GM12878 (cell line): ENCODE results near the gene THAP5. TPM values are rescaled to one million over a fixed set of nuclear protein-coding genes. Genes with fewer than 3 reads are reported as not detected.

Experiments used
- ATAC-seq: fragments of 200-7000 bp; cut with Tn5 transposase; 3 replicates; pipeline ENCODE4 v1.9.1; 2020; ENCODE audit warnings: mild to moderate bottlenecking, moderate library complexity
- BruUV-seq: library from RNA; stranded (reverse); fragments of 400-500 nt; replicated peaks from 2 replicates; lab custom pipeline; 2021; lab: Mats Ljungman, UMichigan
- CTCF ChIA-PET: fragments of 300-600 bp; sonication (Branson Sonifier 250); formaldehyde crosslinking; extraction: SDS; loops from one replicate; lab custom pipeline; 2021; ENCODE audit warnings: inconsistent platforms; lab: Yijun Ruan, JAX
- POLR2A ChIA-PET: fragments of 350-600 bp; formaldehyde crosslinking; extraction: SDS; loops from one replicate; lab custom pipeline; 2021; ENCODE audit warnings: inconsistent platforms; lab: Charles Lee
- RAD21 ChIA-PET: fragments of 300-600 bp; sonication (Branson Sonifier 250); formaldehyde crosslinking; loops from one replicate; lab custom pipeline; 2023; ENCODE audit warnings: antibody characterized with exemption; ENCODE audit not compliant: unreplicated experiment; lab: Charles Lee
- SMC1A ChIA-PET: fragments of 300-600 bp; sonication (Branson Sonifier 250); formaldehyde crosslinking; loops from one replicate; lab custom pipeline; 2023; ENCODE audit not compliant: unreplicated experiment, uncharacterized antibody; lab: Charles Lee
- DNase-seq: peaks from one replicate; pipeline ENCODE4 v3.0.0-alpha.2; 2011; ENCODE audit warnings: low read depth, low spot score
- FAIRE-seq: peaks from 3 replicates; lab custom pipeline; 2011; peaks lifted over from hg19 to GRCh38; lab: Jason Lieb, UNC
- H2AFZ ChIP-seq: 2 replicates; pipeline ENCODE4 v1.6.0; 2011; ENCODE audit warnings: low read depth, low read length, control low read depth; ENCODE audit not compliant: control insufficient read depth
- H3K27ac ChIP-seq: 2 replicates; pipeline ENCODE4 v1.5.1; 2011; ENCODE audit warnings: control low read depth; ENCODE audit not compliant: control insufficient read depth, insufficient read depth
- H3K27me3 ChIP-seq, 2 experiments: replicated peaks in 1 of 2; 2 replicates each; pipeline versions ENCODE4 v1.6.0 to v1.6.1; 2011; ENCODE audit warnings: low read length in 1 of 2; ENCODE audit not compliant: control insufficient read depth in 2 of 2, insufficient read depth in 2 of 2
- H3K36me3 ChIP-seq, 2 experiments: 2 replicates each; pipeline ENCODE4 v1.5.1; 2011; ENCODE audit warnings: low read length in 1 of 2; ENCODE audit not compliant: control insufficient read depth in 2 of 2, insufficient read depth in 2 of 2
- H3K4me1 ChIP-seq: 2 replicates; pipeline ENCODE4 v1.6.1; 2011; ENCODE audit warnings: mild to moderate bottlenecking, low read length, moderate library complexity, mixed read lengths; ENCODE audit not compliant: control insufficient read depth, insufficient read depth
- H3K4me2 ChIP-seq: 2 replicates; pipeline ENCODE4 v1.6.0; 2011; ENCODE audit warnings: control low read depth; ENCODE audit not compliant: control insufficient read depth, insufficient read depth
- H3K4me3 ChIP-seq: fragments of 200-600 bp; sonication (generic); 2 replicates; pipeline ENCODE4 v1.5.1; 2016
- H3K79me2 ChIP-seq: 2 replicates; pipeline ENCODE4 v1.6.0; 2011; ENCODE audit warnings: low read length; ENCODE audit not compliant: control insufficient read depth, insufficient read depth
- H3K9ac ChIP-seq: 2 replicates; pipeline ENCODE4 v1.8.0; 2011; ENCODE audit warnings: low read length, control low read depth, mixed read lengths; ENCODE audit not compliant: control insufficient read depth, insufficient read depth
- H3K9me3 ChIP-seq: replicated peaks from 3 replicates; pipeline ENCODE4 v1.5.1; 2011; ENCODE audit warnings: mild to moderate bottlenecking, low read length; ENCODE audit not compliant: control insufficient read depth, insufficient read depth
- H4K20me1 ChIP-seq: 2 replicates; pipeline ENCODE4 v1.6.0; 2011; ENCODE audit not compliant: control insufficient read depth, insufficient read depth
- BACH1 ChIP-seq: fragments of 450-650 bp; IDR thresholded peaks from 2 replicates; pipeline ENCODE4 v1.6.1; 2017; ENCODE audit warnings: mild to moderate bottlenecking, borderline replicate concordance
- BHLHE40 ChIP-seq, 2 experiments: fragments of 450-650 bp in 1 of 2; IDR thresholded peaks; 2 replicates each; pipeline ENCODE4 v1.6.1; 2011 to 2017; ENCODE audit warnings: low read depth in 2 of 2, borderline replicate concordance in 1 of 2, improper control_type of control experiment in 1 of 2, low read length in 1 of 2, mild to moderate bottlenecking in 1 of 2
- CBFB ChIP-seq: IDR thresholded peaks from 2 replicates; pipeline ENCODE4 v1.6.1; 2016; ENCODE audit warnings: antibody characterized with exemption, low read depth
- DPF2 ChIP-seq: fragments of 450-650 bp; IDR thresholded peaks from 2 replicates; pipeline ENCODE4 v1.6.1; 2017; ENCODE audit warnings: mild to moderate bottlenecking
- KLF5 ChIP-seq: fragments of 450-650 bp; IDR thresholded peaks from 2 replicates; pipeline ENCODE4 v1.6.1; 2014; ENCODE audit warnings: mild to moderate bottlenecking; ENCODE audit not compliant: partially characterized antibody
- MYC ChIP-seq: IDR thresholded peaks from 2 replicates; pipeline ENCODE4 v1.6.1; 2011; ENCODE audit warnings: mild to moderate bottlenecking, low read length, moderate library complexity, inconsistent platforms; ENCODE audit not compliant: insufficient read depth, insufficient replicate concordance, insufficient read length, severe bottlenecking
- NFYB ChIP-seq: IDR thresholded peaks from 2 replicates; pipeline ENCODE4 v1.6.1; 2011; ENCODE audit warnings: low read depth, mild to moderate bottlenecking, low read length, improper control_type of control experiment, moderate library complexity; ENCODE audit not compliant: insufficient read depth
- PAX8 ChIP-seq: fragments of 450-650 bp; IDR thresholded peaks from 2 replicates; pipeline ENCODE4 v1.6.1; 2017; ENCODE audit warnings: mild to moderate bottlenecking, moderate library complexity
- POLR2AphosphoS5 ChIP-seq: IDR thresholded peaks from 2 replicates; pipeline ENCODE4 v1.6.1; 2011; ENCODE audit warnings: mild to moderate bottlenecking, low read length, inconsistent platforms
- RB1 ChIP-seq: fragments of 450-650 bp; formaldehyde crosslinking; IDR thresholded peaks from 2 replicates; pipeline ENCODE4 v1.6.1; 2017; ENCODE audit warnings: mild to moderate bottlenecking, borderline replicate concordance
- RELA ChIP-seq: fragments of 450-650 bp; IDR thresholded peaks from 2 replicates; pipeline ENCODE4 v1.8.0; 2014; ENCODE audit warnings: borderline replicate concordance; ENCODE audit not compliant: partially characterized antibody
- TAF1 ChIP-seq: IDR thresholded peaks from 2 replicates; pipeline ENCODE4 v1.6.1; 2011; ENCODE audit warnings: mild to moderate bottlenecking, low read depth, low read length, borderline replicate concordance
- TCF7 ChIP-seq: IDR thresholded peaks from 2 replicates; pipeline ENCODE4 v1.6.1; 2014; ENCODE audit warnings: antibody characterized with exemption, borderline replicate concordance
- ZNF24 ChIP-seq: fragments of 450-650 bp; IDR thresholded peaks from 2 replicates; pipeline ENCODE4 v1.6.1; 2017; ENCODE audit warnings: antibody characterized with exemption, mild to moderate bottlenecking
- WGBS: methylation state at CpG from one replicate; pipeline ENCODE4 v1.1.6; 2016; ENCODE audit warnings: low lambda C conversion rate; ENCODE audit not compliant: insufficient replicate concordance, insufficient coverage; ENCODE audit errors: missing lambda C conversion rate; 5-methylcytosine and 5-hydroxymethylcytosine counted together
- in situ Hi-C: fragments of 300-500 bp; cut with MboI; formaldehyde crosslinking; loops from 9 replicates; pipeline ENCODE4 v1.14.3; 2018; ENCODE audit warnings: mixed read lengths
- intact Hi-C: fragments of 100-400 bp; cut with micrococcal nuclease; formaldehyde crosslinking; loops from one replicate; pipeline ENCODE4 v1.14.2; 2022; ENCODE audit not compliant: unreplicated experiment
- polyA plus RNA-seq, 11 experiments: library from polyadenylated mRNA; depleted of rRNA in 4 of 11; unstranded in 6 of 11; stranded (reverse) in 5 of 11; fragments of >200 nt; fragmentation: Nextera tagmentation in 4 of 11; fragmentation: Illumina TruSeq in 1 of 11; extraction: Ambion mirVana in 4 of 11; extraction: Trizol in 1 of 11; gene quantifications; 1 replicate in 1 of 11; 2 replicates in 10 of 11; pipeline versions ENCODE4 v1.2.1 to v1.2.3, GENCODE V29; 2011 to 2016; ENCODE audit warnings: inconsistent platforms in 2 of 11, missing spikeins in 2 of 11, low read depth in 1 of 11
- total RNA-seq, 4 experiments: library from RNA; depleted of rRNA in 3 of 4; stranded (reverse); fragments of >200 nt in 3 of 4; fragmentation: Illumina TruSeq in 1 of 4; extraction: Trizol in 1 of 4; gene quantifications; 2 replicates each; pipeline versions ENCODE4 v1.2.1 to v1.2.3, GENCODE V29; 2013 to 2021
- TF ChIP-seq, protein P1 (sequence below): IDR thresholded peaks from 2 replicates; pipeline ENCODE4 v1.6.1; 2012; ENCODE audit warnings: low read length, inconsistent platforms
- TF ChIP-seq, protein P2 (sequence below): fragments of 450-650 bp; conservative IDR thresholded peaks from 2 replicates; pipeline ENCODE4 v1.6.1; 2017; ENCODE audit warnings: mild to moderate bottlenecking, moderate library complexity
- TF ChIP-seq, protein P3 (sequence below): fragments of 450-650 bp; IDR thresholded peaks from 2 replicates; pipeline ENCODE4 v1.6.1; 2018; ENCODE audit warnings: mild to moderate bottlenecking, low read depth, moderate library complexity; ENCODE audit not compliant: partially characterized antibody

Gene THAP5
- total and polyA plus RNA-seq, 10 of the 15 experiments (the other 5 are each of a cell fraction or from before 2014, with no cell fraction given), result 13.0 to 47.7 (median 24.2) TPM

GRCh38 chr7:108568801-108569380 is 615 bp downstream of the THAP5 start:
- TSS peak; percentile 84 for BruUV-seq
- Histone ChIP-seq H3K9me3 (no peaks in the 10 kb centered on the region), H2AFZ (peak overlapping the region; percentile 57), H3K27me3 (no peaks in the 10 kb centered on the region), H3K4me3 (peak overlapping the region; percentile 84), H3K4me1 (no peaks in the 10 kb centered on the region), H3K36me3 (0 out of 4 replicates have a peak, but pooled peaks cover 0 to 3% of the 10 kb centered on the region in 2 experiments), H4K20me1 (no peaks in the 10 kb centered on the region), H3K9ac (peak overlapping the region; percentile 83), H3K27ac (peak overlapping the region; percentile 91), H3K79me2 (peaks cover 64% of the 10 kb centered on the region), H3K4me2 (peak overlapping the region; percentile 85)
- in situ Hi-C loops, result loop anchor here (5.0 kb wide), 1 partner anchor 42 kb away; the partner anchor contains the start of gene PNPLA8
- under 1% methylated on average over 24 of the region's 24 CpGs for WGBS
- FAIRE-seq, result no peak
- SMC1A ChIA-PET, result interaction anchor here (0.9 to 2.5 kb wide), 5 partner anchors 15 to 56 kb away, joined by 3 to 18 read pairs (median 3); partner anchors contain the start of gene PNPLA8
- intact Hi-C loops, result loop anchor here (1.0 to 2.0 kb wide), 2 partner anchors 16 to 43 kb away; partner anchors contain the start of gene PNPLA8
- no peak for DNase-seq
- POLR2A ChIA-PET, result interaction anchor here (1.0 to 2.8 kb wide), 3 partner anchors 9 to 43 kb away, joined by 3 to 45 read pairs (median 13); partner anchors contain the start of gene PNPLA8
- ATAC-seq, result no peak
- CTCF ChIA-PET, result interaction anchor here (0.6 to 1.8 kb wide), 5 partner anchors 9 to 72 kb away, joined by 3 to 10 read pairs (median 4); partner anchors contain the start of gene PNPLA8
- RAD21 ChIA-PET, result interaction anchor here (0.6 to 4.4 kb wide), 4 partner anchors 17 to 56 kb away, joined by 3 to 30 read pairs (median 12); partner anchors contain the start of gene PNPLA8
- TF ChIP-seq PAX8 (no peak), CBFB (0 out of 2 replicates have a peak, but pooled peaks have one; percentile 70), BHLHE40 (IDR thresholded peaks at IDR 0.05; ENCODE audit: borderline replicate concordance in 1 of 2, low read depth in 2 of 2, low read length in 1 of 2) (peak; percentile 71 to 78), BACH1 (no peak; the same call in 1 of the 2 replicates), TCF7 (no peak), ZNF24 (no peak), MYC (no peak), NFYB (no peak), POLR2AphosphoS5 (no peak), DPF2 (0 out of 2 replicates have a peak, but pooled peaks have one; percentile 28), RB1 (0 out of 2 replicates have a peak, but pooled peaks have one; percentile 90), RELA (no peak), TAF1 (no peak), KLF5 (no peak)
- TF ChIP-seq, protein P1, sequence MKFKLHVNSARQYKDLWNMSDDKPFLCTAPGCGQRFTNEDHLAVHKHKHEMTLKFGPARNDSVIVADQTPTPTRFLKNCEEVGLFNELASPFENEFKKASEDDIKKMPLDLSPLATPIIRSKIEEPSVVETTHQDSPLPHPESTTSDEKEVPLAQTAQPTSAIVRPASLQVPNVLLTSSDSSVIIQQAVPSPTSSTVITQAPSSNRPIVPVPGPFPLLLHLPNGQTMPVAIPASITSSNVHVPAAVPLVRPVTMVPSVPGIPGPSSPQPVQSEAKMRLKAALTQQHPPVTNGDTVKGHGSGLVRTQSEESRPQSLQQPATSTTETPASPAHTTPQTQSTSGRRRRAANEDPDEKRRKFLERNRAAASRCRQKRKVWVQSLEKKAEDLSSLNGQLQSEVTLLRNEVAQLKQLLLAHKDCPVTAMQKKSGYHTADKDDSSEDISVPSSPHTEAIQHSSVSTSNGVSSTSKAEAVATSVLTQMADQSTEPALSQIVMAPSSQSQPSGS, result 0 out of 2 replicates have a peak, but pooled peaks have one; percentile 26
- TF ChIP-seq, protein P2, sequence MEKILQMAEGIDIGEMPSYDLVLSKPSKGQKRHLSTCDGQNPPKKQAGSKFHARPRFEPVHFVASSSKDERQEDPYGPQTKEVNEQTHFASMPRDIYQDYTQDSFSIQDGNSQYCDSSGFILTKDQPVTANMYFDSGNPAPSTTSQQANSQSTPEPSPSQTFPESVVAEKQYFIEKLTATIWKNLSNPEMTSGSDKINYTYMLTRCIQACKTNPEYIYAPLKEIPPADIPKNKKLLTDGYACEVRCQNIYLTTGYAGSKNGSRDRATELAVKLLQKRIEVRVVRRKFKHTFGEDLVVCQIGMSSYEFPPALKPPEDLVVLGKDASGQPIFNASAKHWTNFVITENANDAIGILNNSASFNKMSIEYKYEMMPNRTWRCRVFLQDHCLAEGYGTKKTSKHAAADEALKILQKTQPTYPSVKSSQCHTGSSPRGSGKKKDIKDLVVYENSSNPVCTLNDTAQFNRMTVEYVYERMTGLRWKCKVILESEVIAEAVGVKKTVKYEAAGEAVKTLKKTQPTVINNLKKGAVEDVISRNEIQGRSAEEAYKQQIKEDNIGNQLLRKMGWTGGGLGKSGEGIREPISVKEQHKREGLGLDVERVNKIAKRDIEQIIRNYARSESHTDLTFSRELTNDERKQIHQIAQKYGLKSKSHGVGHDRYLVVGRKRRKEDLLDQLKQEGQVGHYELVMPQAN, result peak; percentile 79; the same call in 1 of the 2 replicates
- TF ChIP-seq, protein P3, sequence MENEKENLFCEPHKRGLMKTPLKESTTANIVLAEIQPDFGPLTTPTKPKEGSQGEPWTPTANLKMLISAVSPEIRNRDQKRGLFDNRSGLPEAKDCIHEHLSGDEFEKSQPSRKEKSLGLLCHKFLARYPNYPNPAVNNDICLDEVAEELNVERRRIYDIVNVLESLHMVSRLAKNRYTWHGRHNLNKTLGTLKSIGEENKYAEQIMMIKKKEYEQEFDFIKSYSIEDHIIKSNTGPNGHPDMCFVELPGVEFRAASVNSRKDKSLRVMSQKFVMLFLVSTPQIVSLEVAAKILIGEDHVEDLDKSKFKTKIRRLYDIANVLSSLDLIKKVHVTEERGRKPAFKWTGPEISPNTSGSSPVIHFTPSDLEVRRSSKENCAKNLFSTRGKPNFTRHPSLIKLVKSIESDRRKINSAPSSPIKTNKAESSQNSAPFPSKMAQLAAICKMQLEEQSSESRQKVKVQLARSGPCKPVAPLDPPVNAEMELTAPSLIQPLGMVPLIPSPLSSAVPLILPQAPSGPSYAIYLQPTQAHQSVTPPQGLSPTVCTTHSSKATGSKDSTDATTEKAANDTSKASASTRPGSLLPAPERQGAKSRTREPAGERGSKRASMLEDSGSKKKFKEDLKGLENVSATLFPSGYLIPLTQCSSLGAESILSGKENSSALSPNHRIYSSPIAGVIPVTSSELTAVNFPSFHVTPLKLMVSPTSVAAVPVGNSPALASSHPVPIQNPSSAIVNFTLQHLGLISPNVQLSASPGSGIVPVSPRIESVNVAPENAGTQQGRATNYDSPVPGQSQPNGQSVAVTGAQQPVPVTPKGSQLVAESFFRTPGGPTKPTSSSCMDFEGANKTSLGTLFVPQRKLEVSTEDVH, result no peak
